HepG2 (cell line): Measurements from ENCODE around the gene CBY1. TPM values are rescaled to one million over a fixed set of nuclear protein-coding genes. Genes with fewer than 3 reads are reported as not detected.

Source experiments
- ATAC-seq: fragments of 200-7000 bp; cut with Tn5 transposase; 3 replicates; pipeline ENCODE4 v1.9.1; 2020; ENCODE audit warnings: mild to moderate bottlenecking, moderate library complexity
- BruUV-seq: library from RNA; stranded (reverse); fragments of 400-500 nt; replicated peaks from 2 replicates; lab custom pipeline; 2021; lab: Mats Ljungman, UMichigan
- CTCF ChIA-PET: fragments of 300-600 bp; formaldehyde crosslinking; extraction: SDS; loops from one replicate; lab custom pipeline; 2021; ENCODE audit warnings: low total read pairs, inconsistent platforms, low intra/inter-chr PET ratio; lab: Yijun Ruan, JAX
- POLR2A ChIA-PET: fragments of 350-600 bp; sonication (Branson Sonifier 250); formaldehyde crosslinking; loops from one replicate; lab custom pipeline; 2020; ENCODE audit warnings: antibody characterized with exemption, inconsistent platforms; lab: Yijun Ruan, JAX
- DNase-seq: peaks from one replicate; pipeline ENCODE4 v3.0.0-alpha.2; 2015; ENCODE audit warnings: low spot score
- FAIRE-seq: peaks from 3 replicates; lab custom pipeline; 2011; peaks lifted over from hg19 to GRCh38; lab: Jason Lieb, UNC
- H2AFZ ChIP-seq: one replicate; pipeline ENCODE4 v1.6.1; 2011; ENCODE audit warnings: low read length, inconsistent platforms
- H3K27ac ChIP-seq: fragments of 300-600 bp; 3 replicates; pipeline ENCODE4 v1.8.0; 2011; ENCODE audit warnings: mixed run types, mild to moderate bottlenecking, mixed read lengths, low read length, inconsistent platforms; ENCODE audit not compliant: insufficient read depth; ENCODE audit errors: extremely low read length
- H3K27me3 ChIP-seq, 2 experiments: fragments of 200-600 bp in 1 of 2; 2 replicates in 1 of 2; 3 replicates in 1 of 2; pipeline versions ENCODE4 v1.6.0 to v1.8.0; 2011; ENCODE audit warnings: low read length in 2 of 2, mild to moderate bottlenecking in 2 of 2, moderate library complexity in 2 of 2, inconsistent platforms in 1 of 2; ENCODE audit not compliant: insufficient read depth in 2 of 2, control insufficient read depth in 1 of 2
- H3K36me3 ChIP-seq, 2 experiments: fragments of 200-600 bp in 1 of 2; replicated peaks in 1 of 2; 2 replicates in 1 of 2; 3 replicates in 1 of 2; pipeline versions ENCODE4 v1.5.1 to v1.8.0; 2011; ENCODE audit warnings: low read length in 2 of 2, inconsistent platforms in 1 of 2; ENCODE audit not compliant: insufficient read depth in 2 of 2, control insufficient read depth in 1 of 2
- H3K4me1 ChIP-seq: 2 replicates; pipeline ENCODE4 v1.5.1; 2012; ENCODE audit warnings: low read length, inconsistent platforms; ENCODE audit not compliant: insufficient read depth
- H3K4me2 ChIP-seq: 2 replicates; pipeline ENCODE4 v1.6.0; 2011; ENCODE audit warnings: low read depth, low read length, inconsistent platforms
- H3K4me3 ChIP-seq, 3 experiments: fragments of 200-600 bp in 1 of 3; sonication (generic), shearing (Covaris generic) in 1 of 3; replicated peaks in 1 of 3; 2 replicates each; pipeline ENCODE4 v1.5.1; 2011 to 2016; ENCODE audit warnings: low read length in 3 of 3, inconsistent platforms in 2 of 3, low read depth in 2 of 3, mild to moderate bottlenecking in 2 of 3, control low read depth in 1 of 3, mixed read lengths in 1 of 3; ENCODE audit not compliant: insufficient read depth in 1 of 3
- H3K79me2 ChIP-seq: one replicate; pipeline ENCODE4 v1.6.1; 2011; ENCODE audit warnings: low read length, inconsistent platforms; ENCODE audit not compliant: insufficient read depth
- H3K9ac ChIP-seq: 2 replicates; pipeline ENCODE4 v1.6.0; 2011; ENCODE audit warnings: mild to moderate bottlenecking, low read depth, low read length, inconsistent platforms; ENCODE audit not compliant: insufficient read depth
- H3K9me3 ChIP-seq: 2 replicates; pipeline ENCODE4 v1.5.1; 2012; ENCODE audit warnings: mild to moderate bottlenecking, low read length
- H4K20me1 ChIP-seq: 2 replicates; pipeline ENCODE4 v1.6.0; 2011; ENCODE audit warnings: inconsistent platforms, mild to moderate bottlenecking, low read length, moderate library complexity; ENCODE audit not compliant: insufficient read depth
- AHR ChIP-seq: IDR thresholded peaks from 2 replicates; pipeline ENCODE4 v1.6.1; 2018; ENCODE audit warnings: missing genetic modification reagents, missing compliant biosample characterization
- EP300 ChIP-seq, 3 experiments: sonication (generic) in 1 of 3; formaldehyde crosslinking in 1 of 3; IDR thresholded peaks; 2 replicates each; pipeline versions ENCODE4 v1.5.1 to v1.6.1; 2011 to 2020; ENCODE audit warnings: low read depth in 2 of 3, low read length in 2 of 3, borderline replicate concordance in 1 of 3, improper control_type of control experiment in 1 of 3, mild to moderate bottlenecking in 1 of 3, missing genetic modification reagents in 1 of 3, moderate library complexity in 1 of 3
- ETV5 ChIP-seq: IDR thresholded peaks from 2 replicates; pipeline ENCODE4 v1.6.1; 2018; ENCODE audit warnings: missing biosample characterization, missing genetic modification reagents, inconsistent platforms, borderline replicate concordance
- FOSL1 ChIP-seq: sonication (generic); formaldehyde crosslinking; IDR thresholded peaks from 2 replicates; pipeline ENCODE4 v1.9.0; 2021; ENCODE audit warnings: missing genetic modification reagents, borderline replicate concordance
- FOSL2 ChIP-seq: sonication (generic); formaldehyde crosslinking; IDR thresholded peaks from 2 replicates; pipeline ENCODE4 v1.4.0; 2020; ENCODE audit warnings: missing genetic modification reagents
- FOXK1 ChIP-seq: sonication (generic); formaldehyde crosslinking; IDR thresholded peaks from 2 replicates; pipeline ENCODE4 v1.4.0; 2020; ENCODE audit warnings: low read depth, missing genetic modification reagents, borderline replicate concordance
- FOXK2 ChIP-seq: fragments of 450-650 bp; IDR thresholded peaks from 2 replicates; pipeline ENCODE4 v1.6.1; 2016
- HMG20A ChIP-seq: IDR thresholded peaks from 2 replicates; pipeline ENCODE4 v1.6.1; 2016; ENCODE audit warnings: borderline replicate concordance
- HNF4A ChIP-seq: sonication (generic); formaldehyde crosslinking; IDR thresholded peaks from 2 replicates; pipeline ENCODE4 v1.4.0; 2020; ENCODE audit warnings: missing genetic modification reagents
- KDM1A ChIP-seq: IDR thresholded peaks from 2 replicates; pipeline ENCODE4 v1.6.1; 2016; ENCODE audit warnings: missing compliant biosample characterization
- NR2F6 ChIP-seq, 2 experiments: IDR thresholded peaks; 2 replicates each; pipeline ENCODE4 v1.6.1; 2016; ENCODE audit warnings: antibody characterized with exemption in 1 of 2, mild to moderate bottlenecking in 1 of 2
- PRPF4 ChIP-seq: fragments of 200-400 bp; formaldehyde crosslinking; IDR thresholded peaks from 2 replicates; pipeline ENCODE4 v1.6.1; 2016; ENCODE audit warnings: low read length, low read depth; ENCODE audit not compliant: poor library complexity, severe bottlenecking
- RARA ChIP-seq: IDR thresholded peaks from 2 replicates; pipeline ENCODE4 v1.6.1; 2016; ENCODE audit warnings: missing genetic modification reagents, missing compliant biosample characterization
- SAP130 ChIP-seq: IDR thresholded peaks from 2 replicates; pipeline ENCODE4 v1.6.1; 2016; ENCODE audit warnings: low read depth
- SKI ChIP-seq: fragments of 450-650 bp; IDR thresholded peaks from one replicate; pipeline ENCODE4 v1.6.1; 2018; ENCODE audit warnings: mild to moderate bottlenecking; ENCODE audit not compliant: partially characterized antibody
- SMAD1 ChIP-seq: sonication (generic); formaldehyde crosslinking; IDR thresholded peaks from 2 replicates; pipeline ENCODE4 v1.4.0; 2020; ENCODE audit warnings: missing genetic modification reagents, low read depth, mild to moderate bottlenecking, borderline replicate concordance
- TCF7 ChIP-seq: sonication (generic); IDR thresholded peaks from 2 replicates; pipeline ENCODE4 v1.6.1; 2016; ENCODE audit warnings: antibody characterized with exemption, low read depth
- ZBTB46 ChIP-seq: sonication (generic); formaldehyde crosslinking; IDR thresholded peaks from 2 replicates; pipeline ENCODE4 v1.4.0; 2020; ENCODE audit warnings: mild to moderate bottlenecking, missing genetic modification reagents, borderline replicate concordance
- ZNF629 ChIP-seq: sonication (generic); formaldehyde crosslinking; conservative IDR thresholded peaks from 2 replicates; pipeline ENCODE4 v1.5.0; 2020; ENCODE audit warnings: missing genetic modification reagents
- ZNF674 ChIP-seq: sonication (generic); formaldehyde crosslinking; IDR thresholded peaks from 2 replicates; pipeline ENCODE4 v1.5.0; 2020; ENCODE audit warnings: low read depth, mild to moderate bottlenecking, missing genetic modification reagents
- WGBS: methylation state at CpG from one replicate; pipeline ENCODE4 v1.1.6; 2017; ENCODE audit warnings: low lambda C conversion rate; 5-methylcytosine and 5-hydroxymethylcytosine counted together
- in situ Hi-C: cut with HindIII; loops from 2 replicates; pipeline ENCODE4 v1.10.0; 2017; ENCODE audit warnings: low pct_unique_long_range_greater_than_20kb; ENCODE audit not compliant: extremely low pct_ligation_motif_present
- intact Hi-C: fragments of 100-400 bp; cut with micrococcal nuclease; formaldehyde crosslinking; loops from one replicate; pipeline ENCODE4 v1.10.0; 2022; ENCODE audit not compliant: unreplicated experiment
- polyA plus RNA-seq, 8 experiments: library from polyadenylated mRNA; depleted of rRNA in 3 of 8; stranded (reverse) in 7 of 8; unstranded in 1 of 8; fragments of >200 nt; fragmentation: Illumina TruSeq in 4 of 8; extraction: Trizol in 4 of 8; gene quantifications; 2 replicates each; pipeline versions ENCODE4 v1.2.1 to v1.2.3, GENCODE V29; 2011 to 2016; ENCODE audit warnings: low read depth in 4 of 8, missing spikeins in 1 of 8, mixed read lengths in 1 of 8; ENCODE audit not compliant: insufficient read depth in 1 of 8
- total RNA-seq, 5 experiments: library from RNA; depleted of rRNA; stranded (reverse); fragments of >200 nt; fragmentation: Illumina TruSeq; extraction: Trizol; gene quantifications; 2 replicates each; pipeline ENCODE4 v1.2.3, GENCODE V29; 2016; ENCODE audit warnings: low read depth in 1 of 5

Gene CBY1
- total and polyA plus RNA-seq, 2 of the 13 experiments (the other 11 are each of a cell fraction or from before 2014, with no cell fraction given): 19.7 to 20.3 TPM

DNA sequence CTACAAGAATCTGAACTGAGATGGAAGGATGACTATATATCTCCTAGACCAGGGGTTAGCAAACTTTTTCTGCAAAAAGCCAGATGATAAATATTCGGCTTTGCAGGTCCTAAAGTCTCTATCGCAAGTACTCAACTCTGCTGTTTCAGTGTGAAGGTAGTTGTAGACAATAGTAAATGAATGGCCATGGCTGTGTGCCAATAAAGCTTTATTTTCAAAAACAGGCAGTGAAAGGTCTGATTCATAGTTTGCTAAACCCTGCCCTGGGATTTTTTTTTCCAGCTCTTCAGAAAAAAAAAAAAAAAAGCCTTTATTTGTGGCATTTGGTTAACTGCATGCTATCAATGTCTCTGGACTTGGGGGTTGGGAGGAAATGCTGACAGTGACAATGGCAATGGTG is 37.8 kb upstream of the CBY1 start (continued):
- TF ChIP-seq ZNF674 (CRISPR knock-in tag) (no peak), AHR (CRISPR knock-in tag) (no peak), ZBTB46 (CRISPR knock-in tag) (no peak), FOXK2 (no peak), TCF7 (no peak)

GRCh38 chr22:38623351-38623750 is 33.1 kb upstream of the CBY1 start:
- BruUV-seq: no TSS peak
- in situ Hi-C loops: no loop called here
- no peaks in the 10 kb centered on the region for H3K79me2 ChIP-seq
- ATAC-seq: peak; percentile 74
- DNase-seq: peak; percentile 62
- no peak overlapping the region for H3K27ac ChIP-seq
- no peak overlapping the region for H2AFZ ChIP-seq
- H3K4me2 ChIP-seq: no peak overlapping the region
- H4K20me1 ChIP-seq: no peaks in the 10 kb centered on the region
- H3K9ac ChIP-seq: no peak overlapping the region
- 63% methylated on average over 2 of the region's 4 CpGs for WGBS
- ChIA-PET POLR2A (interaction anchor here (0.8 kb wide), 1 partner anchor 58 kb away, joined by 3 read pairs; the partner anchor contains the start of gene TOMM22), CTCF (no interaction called here)
- no peak overlapping the region for H3K4me3 ChIP-seq
- no peak for TF ChIP-seq SKI
- TF ChIP-seq RARA: 0 out of 2 replicates have a peak, but pooled peaks have one; percentile 25
- peak; percentile 91 for TF ChIP-seq FOSL2 (CRISPR knock-in tag)
- TF ChIP-seq SMAD1: no peak
- TF ChIP-seq SAP130 (CRISPR knock-in tag): peak; percentile 48; the same call in 1 of the 2 replicates
- peak; percentile 33; the same call in 1 of the 2 replicates for TF ChIP-seq ZNF629 (CRISPR knock-in tag)
- no peak for TF ChIP-seq NR2F6 (IDR thresholded peaks at IDR 0.05)
- 0 out of 2 replicates have a peak, but pooled peaks have one; percentile 30 for TF ChIP-seq NR2F6 (CRISPR knock-in tag; IDR thresholded peaks at IDR 0.05)
- peak; percentile 13; the same call in 1 of the 2 replicates for TF ChIP-seq HMG20A (CRISPR knock-in tag)
- TF ChIP-seq PRPF4: no peak
- no peak for TF ChIP-seq KDM1A
- TF ChIP-seq FOXK1 (CRISPR knock-in tag): no peak
- TF ChIP-seq EP300 (IDR thresholded peaks at IDR 0.05; ENCODE audit: low read depth in 2 of 2, low read length in 2 of 2): no peak
- TF ChIP-seq EP300 (CRISPR knock-in tag; IDR thresholded peaks at IDR 0.05; ENCODE audit: borderline replicate concordance): no peak
- TF ChIP-seq ETV5 (CRISPR knock-in tag): peak; percentile 82; the same call in 1 of the 2 replicates
- peak; percentile 56; the same call in 1 of the 2 replicates for TF ChIP-seq FOSL1 (CRISPR knock-in tag)
- TF ChIP-seq HNF4A: peak; percentile 13; the same call in 1 of the 2 replicates
- peaks cover 15% of the 10 kb centered on the region for H3K4me1 ChIP-seq
- FAIRE-seq: no peak
- H3K9me3 ChIP-seq: no peaks in the 10 kb centered on the region
- H3K27me3 ChIP-seq: no peaks in the 10 kb centered on the region
- intact Hi-C loops: no loop called here
- no peaks in the 10 kb centered on the region for H3K36me3 ChIP-seq
